Measurements from ENCODE around the gene BFSP2. TPM values are rescaled to one million over a fixed set of nuclear protein-coding genes. Genes with fewer than 3 reads are reported as not detected.
"Not testable (repeated sequence)": the region's sequence is repeated elsewhere in the genome, so short reads cannot be mapped to it uniquely, and the experiment has no call there.

Gene BFSP2
- total and polyA plus RNA-seq, 2 of the 4 experiments (the other 2 are of a cell fraction): not detected

DNA sequence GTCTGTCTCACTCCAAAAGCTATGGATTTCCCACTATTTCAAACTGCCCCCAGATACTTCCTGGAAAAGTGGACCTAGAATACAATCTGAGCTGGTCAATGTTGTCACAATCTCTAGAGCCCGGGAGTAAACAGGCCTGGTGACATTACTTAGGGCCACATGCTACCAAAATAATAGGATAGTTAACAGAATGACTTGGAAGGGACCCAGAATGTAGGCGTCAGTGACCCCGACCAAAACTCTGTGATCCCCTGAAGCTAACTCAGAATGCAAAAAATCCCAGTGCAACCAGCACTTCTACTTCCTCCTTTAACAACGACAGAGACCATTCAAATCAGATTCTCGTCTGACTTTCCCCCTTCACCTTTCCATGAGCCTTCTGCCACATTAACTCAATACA, 122.1 kb downstream of the BFSP2 start:
- intact Hi-C loops (cut with micrococcal nuclease) (no loop called here), dilution Hi-C loops (cut with HindIII; ENCODE audit: low sequenced_read_pairs, unreplicated experiment) (no loop called here), in situ Hi-C loops (cut with MboI; ENCODE audit: low sequenced_read_pairs) (no loop called here)
- Histone ChIP-seq H2AFZ (replicated peaks; ENCODE audit: low read length, poor library complexity) (no peak overlapping the region), H3K9ac (ENCODE audit: low read depth, low read length) (no peak overlapping the region), H3K4me3 (ENCODE audit: insufficient read depth, low read depth, low read length) (no peak overlapping the region), H4K8ac (ENCODE audit: low read depth in 2 of 2, low read length in 2 of 2) (no peak overlapping the region), H2AK5ac (ENCODE audit: low read depth, low read length) (no peak overlapping the region), H2BK15ac (ENCODE audit: low read depth, low read length) (no peak overlapping the region), H2BK20ac (ENCODE audit: low read depth, low read length) (no peak overlapping the region), H3K9me3 (ENCODE audit: control insufficient read depth, insufficient read depth, low read length) (no peaks in the 10 kb centered on the region), H3K4me1 (ENCODE audit: control insufficient read depth, insufficient read depth, low read length) (peaks cover 4% of the 10 kb centered on the region), H4K20me1 (ENCODE audit: insufficient read depth, low read length) (no peaks in the 10 kb centered on the region), H3K79me1 (ENCODE audit: low read depth in 1 of 2, low read length in 2 of 2) (no peaks in the 10 kb centered on the region), H3K56ac (ENCODE audit: extremely low read depth, insufficient read depth, low read length) (no peak overlapping the region), H4K91ac (ENCODE audit: insufficient read depth, low read depth, low read length) (no peak overlapping the region), H3K4ac (ENCODE audit: low read depth, low read length) (no peak overlapping the region), H3K27ac (ENCODE audit: insufficient read depth, low read length) (no peak overlapping the region), H2BK5ac (ENCODE audit: low read depth, low read length, poor library complexity, severe bottlenecking) (no peak overlapping the region), H3K23ac (ENCODE audit: low read depth, low read length) (no peak overlapping the region), H3K14ac (replicated peaks; ENCODE audit: low read depth, low read length) (no peak overlapping the region), H2BK120ac (ENCODE audit: low read depth, low read length) (no peak overlapping the region), H3K36me3 (ENCODE audit: control insufficient read depth, insufficient read depth, low read length) (no peaks in the 10 kb centered on the region), H2AK9ac (replicated peaks; ENCODE audit: low read depth, low read length, poor library complexity) (no peak overlapping the region), H3K9me1 (ENCODE audit: insufficient read depth, low read length) (no peaks in the 10 kb centered on the region; the same call in 1 of the 2 replicates), H4K5ac (ENCODE audit: low read depth, low read length) (no peak overlapping the region), H3K18ac (ENCODE audit: low read depth, low read length) (no peak overlapping the region), H3K4me2 (ENCODE audit: low read depth, low read length) (no peak overlapping the region), H3K27me3 (ENCODE audit: control insufficient read depth, insufficient read depth, low read length) (no peaks in the 10 kb centered on the region)
- ATAC-seq (ENCODE audit: low read depth): no peak
- WGBS, 2 experiments (ENCODE audit: extremely low coverage in 2 of 2, insufficient read length in 1 of 2): no CpG with 5 or more reads among the region's 5 CpGs
- no TSS peak for BruUV-seq (replicated peaks)
- CTCF ChIA-PET: no interaction called here
- no peak for DNase-seq
- POLR2A ChIA-PET (ENCODE audit: unreplicated experiment): interaction anchor here (0.6 kb wide), 1 partner anchor 845 kb away, joined by 3 read pairs; no protein-coding TSS in a partner anchor
- TF ChIP-seq RFX5 (IDR thresholded peaks at IDR 0.05; ENCODE audit: low read depth, low read length): no peak
- no peak for TF ChIP-seq CEBPB (IDR thresholded peaks at IDR 0.05; ENCODE audit: low read depth, low read length)
- no peak for TF ChIP-seq BHLHE40 (IDR thresholded peaks at IDR 0.05; ENCODE audit: low read depth, low read length)
- no peak for TF ChIP-seq RAD21 (IDR thresholded peaks at IDR 0.05; ENCODE audit: low read length)
- TF ChIP-seq POLR2A (IDR thresholded peaks at IDR 0.05; ENCODE audit: low read depth, low read length): no peak
- TF ChIP-seq MAFK (IDR thresholded peaks at IDR 0.05; ENCODE audit: low read depth, low read length): no peak

DNA sequence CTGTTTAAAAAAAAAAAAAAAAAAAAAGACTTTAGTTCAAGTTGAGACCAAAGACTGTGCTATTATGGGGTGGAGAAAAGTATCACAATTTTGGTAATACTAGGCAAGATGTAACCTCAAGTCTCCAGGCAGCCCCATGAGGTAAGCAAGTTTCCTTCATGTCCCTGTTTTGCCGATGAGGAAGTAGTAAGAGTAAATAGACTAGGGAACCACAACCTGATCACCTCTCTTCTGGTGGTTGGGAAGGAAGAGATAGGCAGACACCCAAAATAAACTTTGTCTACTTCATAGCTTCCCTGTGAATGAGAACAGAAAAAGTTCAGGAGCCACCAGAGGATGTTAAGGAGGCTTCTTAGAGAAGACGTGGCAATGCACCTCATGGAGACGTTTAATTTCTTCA, 123.9 kb downstream of the BFSP2 start:
- intact Hi-C loops (cut with micrococcal nuclease); H3K9me1 ChIP-seq (ENCODE audit: insufficient read depth, low read length); H2BK5ac ChIP-seq (ENCODE audit: low read depth, low read length, poor library complexity, severe bottlenecking); H3K36me3 ChIP-seq (ENCODE audit: control insufficient read depth, insufficient read depth, low read length); ATAC-seq (ENCODE audit: low read depth); H2AFZ ChIP-seq (replicated peaks; ENCODE audit: low read length, poor library complexity); H2AK5ac ChIP-seq (ENCODE audit: low read depth, low read length); H3K9me3 ChIP-seq (ENCODE audit: control insufficient read depth, insufficient read depth, low read length); H3K27ac ChIP-seq (ENCODE audit: insufficient read depth, low read length); H2BK15ac ChIP-seq (ENCODE audit: low read depth, low read length); H3K56ac ChIP-seq (ENCODE audit: extremely low read depth, insufficient read depth, low read length); H3K4me1 ChIP-seq (ENCODE audit: control insufficient read depth, insufficient read depth, low read length); H3K79me1 ChIP-seq (ENCODE audit: low read depth in 1 of 2, low read length in 2 of 2); H3K27me3 ChIP-seq (ENCODE audit: control insufficient read depth, insufficient read depth, low read length); dilution Hi-C loops (cut with HindIII; ENCODE audit: low sequenced_read_pairs, unreplicated experiment); H3K4me3 ChIP-seq (ENCODE audit: insufficient read depth, low read depth, low read length); H3K4ac ChIP-seq (ENCODE audit: low read depth, low read length); BruUV-seq (replicated peaks); DNase-seq; H4K8ac ChIP-seq (ENCODE audit: low read depth in 2 of 2, low read length in 2 of 2); H4K91ac ChIP-seq (ENCODE audit: insufficient read depth, low read depth, low read length); H3K9ac ChIP-seq (ENCODE audit: low read depth, low read length); CTCF ChIA-PET; H3K18ac ChIP-seq (ENCODE audit: low read depth, low read length); H3K4me2 ChIP-seq (ENCODE audit: low read depth, low read length); H4K20me1 ChIP-seq (ENCODE audit: insufficient read depth, low read length); in situ Hi-C loops (cut with MboI; ENCODE audit: low sequenced_read_pairs); POLR2A ChIA-PET (ENCODE audit: unreplicated experiment); H3K23ac ChIP-seq (ENCODE audit: low read depth, low read length); H3K14ac ChIP-seq (replicated peaks; ENCODE audit: low read depth, low read length); H2AK9ac ChIP-seq (replicated peaks; ENCODE audit: low read depth, low read length, poor library complexity); H2BK120ac ChIP-seq (ENCODE audit: low read depth, low read length); H4K5ac ChIP-seq (ENCODE audit: low read depth, low read length); H2BK20ac ChIP-seq (ENCODE audit: low read depth, low read length): not testable (repeated sequence)
- WGBS, 2 experiments (ENCODE audit: extremely low coverage in 2 of 2, insufficient read length in 1 of 2): no CpG with 5 or more reads among the region's 3 CpGs
